Stimulated activated CD8-positive, alpha-beta memory T cell treated with anti-CD3 and anti-CD28 coated beads, Interleukin-15, amount 100 ng/mL, for 48 hours (primary cell): ENCODE measurements around the gene FBXO44.

Source experiments
- DNase-seq, 2 donors: peaks; one replicate each; pipeline ENCODE4 v3.0.0-alpha.2; 2020; ENCODE audit warnings: low read depth in 2 of 2

Gene FBXO44

DNA sequence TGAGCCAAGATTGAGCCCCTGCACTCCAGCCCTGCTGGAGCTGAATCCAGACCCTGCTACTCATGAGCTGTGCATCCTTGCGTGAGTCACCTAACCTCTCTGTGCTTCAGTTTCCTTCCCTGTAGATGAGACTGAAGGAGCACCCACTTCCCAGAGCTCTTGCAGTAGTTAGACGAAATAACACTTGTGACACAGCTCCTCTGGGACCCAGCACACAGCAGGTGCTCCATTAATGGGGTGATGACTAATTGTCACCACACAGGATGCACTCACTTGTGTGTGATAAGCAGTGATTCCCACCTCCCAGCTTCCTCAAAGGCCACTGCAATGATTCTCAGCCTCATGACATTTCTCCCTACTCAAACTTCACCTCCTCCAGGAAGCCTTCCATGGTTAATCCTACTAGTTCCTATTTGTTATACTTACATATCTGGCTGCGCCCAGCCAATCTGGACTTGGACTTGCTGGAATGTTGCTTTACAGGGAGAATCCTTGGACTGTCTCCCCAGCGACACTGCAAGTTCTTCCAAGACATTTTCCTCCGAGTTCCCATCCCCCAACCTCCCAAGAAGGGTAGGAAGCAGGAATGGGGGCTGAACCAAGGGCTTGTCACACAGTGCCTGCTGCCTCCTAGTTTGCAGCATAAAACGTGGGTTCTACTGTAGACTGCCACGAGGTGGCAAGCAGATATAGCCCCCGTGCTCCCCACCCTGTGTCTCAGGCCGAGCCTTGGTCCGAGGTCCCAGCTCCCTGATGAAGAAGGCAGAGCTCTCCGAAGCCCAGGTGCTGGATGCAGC is 54.1 kb downstream of the FBXO44 start:
- no peak for DNase-seq

DNA sequence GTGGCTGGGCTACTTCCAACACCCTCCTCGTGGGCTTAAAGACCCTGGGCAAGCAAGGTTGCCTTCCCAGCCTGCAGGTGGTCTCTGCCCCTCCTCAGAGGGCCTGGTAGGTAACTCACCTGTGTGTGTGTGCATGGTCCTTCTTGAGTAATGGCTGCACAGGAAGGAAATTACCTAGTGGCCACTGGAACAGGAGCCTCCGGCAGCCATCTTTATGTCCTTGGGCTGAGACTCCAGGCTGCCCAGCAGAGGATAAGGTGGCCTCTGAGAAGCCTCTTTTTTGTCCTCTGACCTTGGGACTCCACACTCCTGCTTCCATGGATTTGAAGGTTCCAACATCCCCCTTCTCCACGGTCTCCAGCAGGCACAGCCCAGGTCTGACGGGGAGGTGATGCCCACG is 56.8 kb downstream of the FBXO44 start:
- no peak for DNase-seq

DNA sequence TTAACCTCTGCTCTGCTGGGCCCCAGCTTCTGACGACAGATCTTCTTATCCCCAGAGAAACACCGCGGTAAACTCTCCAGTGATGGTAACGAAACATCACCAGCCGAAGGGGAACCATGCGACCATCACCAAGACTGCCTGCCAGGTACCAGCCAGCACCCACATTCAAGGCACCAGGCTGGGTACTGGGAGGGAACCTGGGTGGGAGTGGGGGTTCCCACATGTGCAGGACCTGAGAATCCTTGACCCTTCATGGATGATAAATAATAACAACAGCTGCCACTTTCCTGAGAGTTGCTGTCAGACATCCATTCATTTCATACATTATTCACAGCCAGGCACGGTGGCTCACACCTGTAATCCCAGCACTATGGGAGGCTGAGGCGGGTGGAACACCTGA is 57.6 kb downstream of the FBXO44 start:
- DNase-seq: no peak
